COLO668 (cell line): Measurements from ENCODE around the gene TPP1.

ENCODE experiments used
- DNase-seq: peaks from one replicate; lab custom pipeline; 2025; ENCODE audit not compliant: unreplicated experiment; lab: John Stamatoyannopoulos, UW

Gene TPP1

GRCh38 chr11:6612213-6613041 is 6.8 kb downstream of the TPP1 start, which contains the start of gene TAF10:
Gene TAF10 (minus strand): TSS chr11:6612216. CDS start chr11:6612189, 27 bp downstream.
- peak; percentile 97 for DNase-seq

DNA sequence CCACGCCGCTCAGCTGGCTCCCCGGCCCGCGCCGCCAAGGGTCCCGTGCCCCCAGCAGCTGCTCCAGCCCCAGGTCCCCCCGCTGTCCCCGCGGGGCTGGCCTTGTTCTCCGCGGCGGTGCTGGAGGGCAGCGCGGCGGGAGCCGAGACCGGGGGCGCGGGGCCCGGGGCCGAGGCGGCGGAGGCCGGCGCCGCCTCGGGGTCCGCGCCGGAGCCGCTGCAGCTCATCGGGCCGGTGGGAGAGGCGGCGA is 7.3 kb downstream of the TPP1 start:
- DNase-seq = no peak

DNA sequence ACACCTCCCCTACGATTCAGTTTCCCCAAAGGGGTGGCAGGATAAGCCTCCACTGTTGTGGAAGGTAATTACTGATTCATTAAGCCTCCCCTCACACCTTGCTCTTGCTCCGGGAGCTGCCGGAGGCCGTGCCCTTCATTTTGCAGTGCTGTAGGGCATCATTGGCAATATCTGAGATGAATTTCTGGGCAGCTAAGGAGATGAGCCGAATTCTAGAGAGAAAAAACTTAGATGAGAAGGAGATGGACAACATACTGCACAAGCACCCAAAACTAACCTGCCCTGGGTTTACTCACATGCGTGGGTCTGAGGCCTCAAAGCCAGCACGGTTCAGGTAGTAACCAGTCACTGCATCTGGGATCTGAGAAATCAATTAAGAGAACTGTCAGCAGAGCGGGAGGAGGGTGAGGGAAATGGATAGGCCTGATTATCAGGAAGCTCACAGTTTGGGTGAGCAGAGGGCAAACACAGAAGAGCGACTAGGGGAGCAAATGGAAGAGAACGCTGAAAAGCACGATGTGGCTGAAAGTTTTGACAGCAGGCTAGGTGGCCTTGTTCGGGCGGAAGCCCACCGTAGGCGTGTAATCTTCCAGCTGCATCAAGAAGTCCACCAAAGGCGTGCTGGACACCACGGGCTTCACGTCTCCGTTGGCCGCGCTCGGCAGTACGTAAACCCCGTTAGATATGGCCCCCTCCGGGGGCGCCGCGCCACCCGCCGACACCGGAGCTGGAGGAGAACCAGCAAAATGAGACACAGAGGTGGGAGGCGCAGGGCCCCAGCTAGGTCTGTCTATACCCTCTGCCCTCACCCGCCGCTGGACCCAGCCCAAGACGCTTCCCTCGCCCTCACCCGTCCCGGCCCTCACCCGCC is 7.9 kb downstream of the TPP1 start:
- DNase-seq = peak; percentile 45

DNA sequence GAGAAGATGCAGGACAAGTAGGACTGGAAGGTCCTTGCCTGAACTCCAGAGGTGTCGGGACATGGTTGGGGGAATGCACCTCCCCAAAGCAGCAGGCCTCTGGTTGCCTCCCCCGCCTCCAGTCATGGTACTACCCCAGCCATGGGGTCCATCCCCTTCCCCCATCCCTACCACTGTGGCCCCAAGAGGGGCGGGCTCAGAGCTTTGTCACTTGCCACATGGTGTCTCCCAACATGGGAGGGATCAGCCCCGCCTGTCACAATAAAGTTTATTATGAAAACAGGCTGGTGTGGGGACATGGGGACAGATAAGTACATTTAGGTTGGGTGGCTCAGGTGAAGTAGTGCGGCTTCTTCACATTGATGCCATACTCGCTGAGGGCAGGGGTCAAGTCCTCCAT is 8.6 kb downstream of the TPP1 start:
- DNase-seq = no peak

- no peak for DNase-seq
Measured at GRCh38 chr11:6609502-6610015, 9.7 kb downstream of the TPP1 start.

- no peak for DNase-seq
Measured at GRCh38 chr11:6608726-6609501, 10.3 kb downstream of the TPP1 start.

GRCh38 chr11:6608011-6608410 is 11.2 kb downstream of the TPP1 start:
- no peak for DNase-seq

GRCh38 chr11:6607190-6607795 is 11.9 kb downstream of the TPP1 start:
- no peak for DNase-seq

DNA sequence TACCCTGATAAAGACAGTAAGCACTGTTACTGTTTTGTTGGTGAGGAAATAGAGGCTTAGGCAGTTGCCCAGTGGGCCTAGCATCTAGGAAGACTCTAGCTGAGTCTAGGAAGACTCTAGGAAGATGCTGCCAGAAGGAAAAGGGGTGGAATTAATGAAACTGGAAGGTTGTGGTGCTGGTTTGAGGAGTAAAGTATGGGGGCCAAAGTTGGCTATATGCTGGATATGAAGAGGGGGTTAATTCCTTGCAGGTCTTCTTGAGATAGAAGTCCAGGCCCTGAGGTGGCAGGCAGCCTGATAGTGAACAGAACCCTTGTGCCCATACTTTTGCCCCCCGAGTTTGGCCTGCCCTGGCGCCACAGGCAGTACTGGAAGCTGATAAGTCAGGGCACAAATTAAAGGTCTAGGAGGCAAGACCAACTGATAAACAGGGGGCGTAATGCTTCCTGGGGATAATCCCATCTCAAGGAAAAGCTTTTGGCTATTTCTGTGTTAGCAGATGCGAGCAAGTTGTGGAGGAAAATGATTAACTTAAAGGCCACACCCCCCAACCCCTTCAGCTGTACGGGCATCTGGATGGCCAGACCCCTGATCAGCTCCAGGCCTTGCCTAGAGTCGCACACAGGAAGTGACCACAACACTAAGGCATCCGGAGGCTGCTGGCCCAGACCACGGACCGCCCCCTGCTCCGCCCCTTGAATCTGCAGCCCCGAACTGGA is 12.6 kb downstream of the TPP1 start:
- DNase-seq = peak; percentile 82

GRCh38 chr11:6604790-6605189 is 14.4 kb downstream of the TPP1 start:
- DNase-seq = no peak

DNA sequence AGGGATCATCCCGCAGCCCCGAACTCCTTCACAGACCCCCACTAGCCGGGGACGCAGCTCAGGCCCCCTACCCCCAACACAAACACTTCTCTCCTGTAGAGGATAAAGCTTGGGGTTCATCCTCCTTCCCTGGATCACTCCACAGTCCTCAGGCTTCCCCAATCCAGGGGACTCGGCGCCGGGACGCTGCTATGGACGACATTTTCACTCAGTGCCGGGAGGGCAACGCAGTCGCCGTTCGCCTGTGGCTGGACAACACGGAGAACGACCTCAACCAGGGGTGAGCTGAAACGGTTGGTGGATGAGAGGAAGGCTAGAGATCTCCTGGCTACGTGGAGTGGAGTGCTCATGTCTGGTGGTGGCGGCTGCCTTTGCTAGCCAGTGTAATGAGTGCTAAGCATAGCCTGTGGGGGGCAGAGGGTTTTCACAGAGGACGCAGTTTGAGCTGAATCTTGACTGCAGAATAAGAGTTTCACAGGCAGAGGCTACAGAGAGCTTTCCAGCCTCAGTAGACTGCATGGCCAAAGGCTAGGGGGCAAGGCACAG is 15.1 kb downstream of the TPP1 start:
- peak; percentile 33 for DNase-seq

GRCh38 chr11:6603287-6604080 is 15.7 kb downstream of the TPP1 start, which contains the start of the genes ILK and RRP8:
Gene ILK (plus strand): TSS chr11:6603774. CDS start chr11:6604272, 498 bp downstream.
Gene RRP8 (minus strand): TSS chr11:6603616. CDS start chr11:6603502, 114 bp downstream.
- peak; percentile 93 for DNase-seq

DNA sequence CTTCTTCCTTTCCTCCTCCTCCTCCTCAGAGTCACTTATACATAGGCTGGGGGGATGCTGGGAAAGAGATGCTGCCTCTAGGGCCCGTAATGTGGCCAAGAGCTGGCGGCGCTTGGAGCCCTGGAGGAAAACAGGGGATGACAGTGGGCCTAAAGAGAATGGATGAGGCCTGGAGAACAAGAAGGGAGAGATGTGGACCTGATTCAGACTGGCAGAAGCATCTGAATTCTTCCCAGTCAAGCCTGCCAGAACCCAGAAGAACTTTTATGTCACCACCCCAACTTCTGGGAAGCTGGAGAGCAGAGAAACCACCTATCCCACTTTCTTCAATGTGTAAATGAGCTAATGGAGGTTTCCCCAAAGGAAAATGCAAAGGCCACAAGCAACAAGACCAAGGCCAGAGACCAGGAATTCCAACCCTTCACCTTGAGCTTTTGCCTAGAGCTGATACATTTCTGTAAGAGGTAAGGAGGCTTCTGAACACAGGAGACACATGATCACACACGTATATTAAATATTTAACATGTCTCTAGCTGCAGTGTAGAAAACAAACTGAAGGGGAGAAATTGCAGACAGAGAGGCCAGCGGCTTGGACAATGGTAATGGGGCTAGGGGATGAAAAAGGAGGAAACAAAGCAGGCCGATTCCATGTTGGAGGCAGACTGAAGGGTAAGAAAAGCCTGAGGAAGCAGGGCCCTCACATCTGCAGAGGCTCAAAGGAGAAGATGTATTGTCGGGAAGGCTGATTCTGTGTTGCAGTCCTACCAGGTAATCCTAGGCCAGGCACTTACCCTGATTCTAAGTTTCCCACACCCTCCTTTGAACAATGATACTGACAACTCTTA is 16.9 kb downstream of the TPP1 start:
- DNase-seq = no peak

- DNase-seq = no peak
Measured at GRCh38 chr11:6601041-6601461, 18.2 kb downstream of the TPP1 start.

- DNase-seq = no peak
Measured at GRCh38 chr11:6599881-6600390, 19.3 kb downstream of the TPP1 start.

DNA sequence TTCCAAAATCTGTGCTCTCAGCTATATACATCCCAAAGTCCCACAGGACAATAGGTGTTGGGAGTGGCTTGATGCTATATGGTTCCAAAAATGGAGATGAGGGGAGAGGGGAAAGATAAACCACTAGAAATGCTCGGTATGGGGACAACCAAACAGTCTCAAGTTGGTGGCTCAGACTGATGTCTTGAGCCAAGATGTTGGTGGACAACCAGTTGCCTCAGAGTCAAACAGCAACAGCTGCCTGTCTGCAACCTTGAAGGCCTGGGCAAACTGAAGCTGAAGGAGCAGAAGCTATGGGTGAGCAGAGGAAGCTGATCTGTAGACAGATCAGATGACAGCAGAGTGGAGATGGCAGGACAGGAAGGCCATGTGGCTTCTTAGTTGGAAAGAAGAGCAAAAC is 19.8 kb downstream of the TPP1 start:
- no peak for DNase-seq

DNA sequence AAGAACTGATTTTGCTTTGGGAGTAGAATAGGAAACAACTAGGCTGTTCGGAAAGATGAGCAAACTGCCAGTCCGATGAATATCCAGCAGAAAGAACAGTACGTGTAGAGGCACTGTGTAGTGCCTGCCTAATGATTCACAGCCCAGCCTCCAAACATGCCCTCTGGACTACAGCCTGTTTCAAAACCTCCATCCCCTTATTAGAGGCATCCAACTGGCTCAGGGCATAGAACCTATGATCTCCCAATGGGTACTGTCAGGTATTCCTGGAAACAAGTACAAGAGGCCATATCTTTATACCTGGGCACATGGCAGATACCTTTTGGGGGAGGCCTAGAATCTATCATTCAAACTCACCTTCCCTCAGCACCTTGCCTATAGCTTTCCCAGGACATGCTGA is 20.7 kb downstream of the TPP1 start:
- no peak for DNase-seq
